Right renal pelvis (tissue), 4 donors: ENCODE measurements around the gene GMNN. TPM values are rescaled to one million over a fixed set of nuclear protein-coding genes. Genes with fewer than 3 reads are reported as not detected.
"Not testable (repeated sequence)": the region's sequence is repeated elsewhere in the genome, so short reads cannot be mapped to it uniquely, and the experiment has no call there.

Experiments
- DNase-seq, 4 donors: peaks; one replicate each; pipeline ENCODE4 v3.0.0-alpha.2; 2013; ENCODE audit warnings: low read depth in 4 of 4, low spot score in 3 of 4, missing footprints in 1 of 4
- polyA plus RNA-seq, 4 donors: library from polyadenylated mRNA; unstranded; fragments of 120-200 nt; gene quantifications; one replicate each; pipeline ENCODE4 v1.2.1, GENCODE V29; 2013; ENCODE audit not compliant: insufficient read length in 4 of 4

The GMNN gene
- polyA plus RNA-seq, 4 donors, result 56.6 to 62.3 (median 58.9) TPM

DNA sequence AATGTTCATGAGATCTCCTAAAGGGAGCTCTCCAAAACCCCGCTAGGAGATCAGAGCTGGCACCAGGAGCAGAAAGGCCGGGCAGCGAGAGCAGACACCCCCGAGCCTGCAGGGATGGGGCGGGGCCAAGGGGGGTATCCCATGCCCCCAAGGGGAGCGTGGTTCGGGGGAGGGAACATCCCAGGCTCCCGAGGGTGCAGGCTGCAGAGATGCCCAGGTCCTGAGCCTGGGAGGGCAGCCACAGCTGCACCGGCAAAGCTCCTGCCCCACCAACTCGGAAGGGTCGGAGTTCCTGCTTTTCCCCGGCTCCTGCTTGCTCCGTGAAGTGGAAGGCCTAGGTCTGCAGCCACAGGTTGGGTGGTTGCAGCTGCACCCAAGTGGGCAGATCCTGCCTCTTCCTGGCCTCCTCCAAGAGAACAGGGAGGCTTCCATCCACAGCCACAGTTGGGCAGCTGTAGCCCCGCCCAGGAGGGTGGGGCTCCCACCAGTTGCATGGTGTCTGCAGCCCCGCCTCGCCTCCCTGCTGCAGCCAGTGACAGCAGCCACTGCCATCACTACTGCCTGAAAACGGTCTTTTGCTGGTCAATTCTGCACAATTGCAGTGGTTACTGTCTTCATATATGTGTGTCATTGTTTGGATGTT, 13.4 kb upstream of the GMNN start:
- no peak for DNase-seq

DNA sequence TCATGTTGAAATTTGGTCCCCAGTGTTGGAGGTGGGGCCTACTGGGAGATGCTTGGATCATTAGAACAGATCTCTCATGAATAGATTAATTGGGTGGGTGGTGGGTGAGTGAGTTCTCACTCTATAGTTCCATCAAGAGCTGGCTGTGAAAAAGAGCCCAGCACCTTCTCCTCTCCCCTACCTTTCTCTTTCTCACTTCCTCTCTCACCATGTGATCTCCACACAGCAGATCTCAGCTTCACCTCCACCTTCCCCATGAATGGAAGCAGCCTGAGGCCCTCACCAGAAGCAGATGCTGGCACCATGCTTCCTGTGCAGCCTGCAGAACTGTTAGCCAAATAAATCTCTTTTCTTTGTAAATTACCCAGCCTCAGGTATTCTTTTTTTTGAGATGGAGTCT, 12.9 kb upstream of the GMNN start:
- no peak for DNase-seq

DNA sequence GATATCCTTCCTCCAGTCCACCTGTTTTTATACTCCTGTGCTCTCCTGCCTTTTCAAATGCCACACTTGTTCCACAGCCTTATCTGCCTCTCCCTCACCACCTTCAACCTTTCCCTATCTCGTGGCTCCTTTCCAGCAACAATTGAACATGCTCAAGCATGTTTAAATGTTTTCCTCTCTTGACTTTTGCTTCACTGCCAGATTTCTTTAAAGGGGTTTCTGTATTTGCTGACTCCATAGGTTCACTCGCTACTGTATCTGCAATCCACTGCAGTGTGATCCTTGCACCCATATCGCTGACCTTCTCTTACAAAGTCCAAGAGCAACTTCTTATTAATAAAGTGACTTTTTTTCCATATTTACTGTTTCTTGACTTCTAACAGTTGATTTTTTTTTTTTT, 11.2 kb upstream of the GMNN start:
- DNase-seq, result no peak

DNA sequence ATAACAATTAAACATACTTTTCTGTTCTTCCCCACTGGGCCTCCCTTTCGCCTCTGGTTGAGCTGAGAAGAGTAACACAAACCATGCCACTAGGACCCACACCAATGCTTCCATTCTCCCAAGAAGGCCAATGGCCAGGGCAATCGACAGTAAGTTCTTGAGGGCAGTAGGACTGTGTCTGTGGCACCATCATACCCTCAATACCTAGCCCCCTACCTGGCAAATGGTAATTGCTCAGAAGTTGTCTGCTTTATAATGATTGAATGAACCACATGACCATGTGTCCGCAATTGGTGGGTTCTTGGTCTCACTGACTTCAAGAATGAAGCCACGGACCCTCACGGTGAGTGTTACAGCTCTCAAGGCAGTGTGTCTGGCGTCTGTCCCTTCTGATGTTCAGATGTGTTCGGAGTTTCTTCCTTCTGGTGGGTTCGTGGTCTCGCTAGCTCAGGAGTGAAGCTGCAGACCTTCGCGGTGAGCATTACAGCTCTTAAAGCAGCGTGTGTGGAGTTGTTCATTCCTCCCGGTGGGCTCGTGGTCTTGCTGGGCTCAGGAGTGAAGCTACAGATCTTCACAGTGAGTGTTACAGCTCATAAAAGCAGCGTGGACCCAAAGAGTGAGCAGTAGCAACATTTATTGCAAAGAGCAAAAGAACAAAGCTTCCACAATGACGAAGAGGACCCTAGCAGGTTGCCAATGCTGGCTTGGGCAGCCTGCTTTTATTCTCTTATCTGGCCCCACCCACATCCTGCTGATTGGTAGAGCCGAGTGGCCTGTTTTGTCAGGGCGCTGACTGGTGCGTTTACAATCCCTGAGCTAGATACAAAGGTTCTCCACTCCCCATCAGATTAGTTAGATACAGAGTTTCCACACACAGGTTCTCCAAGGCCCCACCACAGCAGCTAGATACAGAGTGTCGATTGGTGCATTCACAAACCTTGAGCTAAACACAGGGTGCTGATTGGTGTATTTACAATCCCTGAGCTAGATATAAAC, 9.6 kb upstream of the GMNN start:
- not testable (repeated sequence) for DNase-seq

DNA sequence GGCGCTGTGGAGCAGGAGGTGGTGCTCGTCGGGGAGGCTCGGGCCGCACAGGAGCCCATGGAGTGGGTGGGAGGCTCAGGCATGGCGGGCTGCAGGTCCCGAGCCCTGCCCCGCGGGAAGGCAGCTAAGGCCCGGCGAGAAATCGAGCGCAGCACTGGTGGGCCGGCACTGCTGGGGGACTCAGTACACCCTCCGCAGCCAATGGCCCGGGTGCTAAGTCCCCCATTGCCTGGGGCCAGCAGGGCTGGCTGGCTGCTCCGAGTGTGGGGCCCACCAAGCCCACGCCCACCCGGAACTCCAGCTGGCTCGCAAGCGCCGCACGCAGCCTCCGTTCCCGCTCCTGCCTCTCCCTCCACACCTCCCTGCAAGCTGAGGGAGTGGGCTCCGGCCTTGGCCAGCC, 8.8 kb upstream of the GMNN start:
- DNase-seq, result not testable (repeated sequence)

DNA sequence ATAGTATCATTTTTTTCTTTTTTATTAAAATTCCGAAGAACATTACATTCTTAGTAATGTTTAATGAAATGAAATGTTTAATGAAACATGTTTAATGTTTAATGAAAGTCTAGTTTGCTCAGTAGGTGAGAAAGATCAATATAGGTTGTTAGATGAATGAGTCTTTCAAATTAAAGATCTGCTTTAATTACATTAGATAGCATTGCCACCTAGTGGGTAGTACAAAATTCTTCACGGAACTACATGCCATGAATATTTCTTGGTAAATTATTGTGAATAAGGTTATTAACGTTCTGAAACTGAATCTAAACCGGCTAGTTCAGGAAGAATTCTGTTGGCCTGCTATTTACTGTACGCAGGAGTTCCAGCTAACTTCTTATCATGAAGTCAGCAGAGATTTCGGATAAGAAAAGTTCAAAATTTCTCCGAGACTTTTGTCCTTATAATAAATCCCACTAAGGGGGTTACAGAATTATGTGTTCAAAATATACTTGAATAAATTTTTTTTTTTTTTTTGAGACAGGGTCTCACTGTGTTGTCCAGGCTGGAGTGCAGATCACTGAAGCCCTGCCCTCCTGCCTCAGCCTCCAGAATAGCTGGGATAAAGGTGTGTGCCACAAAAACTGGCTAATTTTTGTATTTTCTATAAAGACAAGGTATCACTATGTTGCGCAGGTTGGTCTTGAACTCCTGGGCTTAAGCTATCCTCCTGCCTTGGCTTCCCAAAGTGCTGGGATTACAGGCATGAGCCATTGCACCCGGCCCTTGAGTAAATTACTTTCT, 7.9 kb upstream of the GMNN start:
- no peak for DNase-seq

DNA sequence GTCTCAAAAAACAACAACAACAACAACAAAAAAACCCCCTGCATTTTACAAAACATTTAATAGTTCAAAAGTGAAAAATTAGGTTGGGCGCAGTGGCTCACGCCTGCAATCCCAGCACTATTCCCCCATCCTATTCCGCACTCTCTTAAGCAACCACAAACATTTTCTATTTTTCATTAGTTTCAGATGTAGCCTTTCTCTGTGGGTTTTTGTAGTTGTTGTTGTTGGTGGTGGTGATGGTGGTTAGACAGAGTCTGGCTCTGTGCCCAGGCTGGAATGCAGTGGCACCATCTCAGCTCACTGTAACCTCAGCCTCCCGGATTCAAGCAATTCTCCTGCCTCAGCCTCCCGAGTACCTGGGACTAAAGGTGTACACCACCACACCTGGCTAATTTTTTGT, 6.4 kb upstream of the GMNN start:
- no peak for DNase-seq

DNA sequence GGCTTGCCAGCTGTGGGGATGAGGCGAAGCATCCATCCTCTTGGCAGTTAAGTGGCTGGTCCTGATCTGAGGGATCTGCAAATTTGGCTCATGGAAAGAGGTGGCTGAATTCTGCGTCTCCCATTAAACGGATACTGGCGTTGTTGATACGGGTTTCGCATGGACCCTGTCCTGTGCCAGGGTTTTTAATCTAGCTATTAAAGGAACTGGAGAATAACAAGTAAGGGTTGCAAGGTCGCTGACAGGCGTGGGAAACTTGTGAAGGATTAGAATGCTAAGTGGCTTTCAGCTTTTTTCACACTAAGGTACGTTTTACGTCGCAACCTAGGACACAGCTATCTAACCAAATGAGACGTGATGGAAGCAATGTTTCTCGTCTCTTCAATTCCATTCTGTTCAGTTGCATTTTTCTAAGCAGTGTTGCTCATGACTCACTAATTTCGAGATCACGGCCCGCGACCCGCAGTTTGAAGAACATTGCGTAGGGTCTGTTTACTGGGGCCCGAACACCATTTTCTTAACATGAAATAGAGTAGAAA, 852 bp downstream of the GMNN start:
- no peak for DNase-seq

DNA sequence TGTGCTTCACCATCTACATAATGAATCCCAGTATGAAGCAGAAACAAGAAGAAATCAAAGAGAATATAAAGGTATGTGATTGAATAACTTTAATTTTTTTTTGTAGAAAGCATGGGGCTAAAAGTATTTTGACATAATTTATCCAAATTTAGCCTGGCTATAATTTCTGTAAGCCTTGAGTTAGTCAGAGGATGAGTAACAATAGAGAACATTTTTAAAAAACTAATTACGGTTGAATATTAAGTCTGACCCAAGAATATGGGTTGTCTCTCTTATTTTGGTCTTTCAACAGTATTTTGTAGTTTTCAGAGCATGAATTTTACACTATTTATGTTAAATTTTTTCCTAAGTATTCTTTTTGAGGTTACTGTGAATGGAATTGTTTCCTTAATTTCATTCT, 2.5 kb downstream of the GMNN start:
- DNase-seq, result no peak

DNA sequence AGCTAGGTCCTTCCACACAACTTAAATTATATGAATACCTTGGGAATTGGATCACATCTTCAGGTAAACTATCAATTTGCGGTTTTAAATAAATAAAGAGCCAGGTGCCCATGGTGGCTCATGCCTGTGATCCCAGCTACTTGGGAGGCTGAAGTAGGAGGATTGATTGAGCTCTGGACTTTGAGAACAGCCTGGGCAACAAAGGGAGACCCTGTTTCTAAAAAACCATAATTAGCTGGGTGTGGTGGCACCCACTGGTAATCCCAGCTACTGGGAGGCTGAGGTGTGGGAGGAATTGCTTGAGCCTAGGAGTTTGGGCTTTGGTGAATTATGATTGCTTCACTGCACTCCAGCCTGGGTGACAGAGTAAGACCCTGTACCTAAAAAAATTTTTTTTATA, 3.4 kb downstream of the GMNN start:
- no peak for DNase-seq

DNA sequence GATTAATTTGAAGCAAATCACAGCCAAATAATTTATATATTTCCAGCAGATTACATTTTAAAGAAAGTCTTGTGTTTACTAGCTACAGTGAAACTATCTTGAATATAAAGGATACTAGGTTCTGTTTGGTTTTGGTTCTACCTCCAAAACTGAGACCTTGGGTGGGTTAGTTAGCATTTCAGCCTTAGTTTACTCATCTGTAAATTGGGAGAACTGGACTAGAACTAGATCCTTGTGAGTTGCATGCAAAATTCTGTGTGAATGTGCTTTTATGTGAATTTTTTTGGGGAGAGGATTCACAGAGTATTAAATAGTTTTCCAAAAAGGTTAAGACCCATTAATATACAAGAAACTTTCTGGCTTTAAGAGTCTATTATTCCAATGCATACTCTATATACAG, 4.1 kb downstream of the GMNN start:
- DNase-seq, result no peak

DNA sequence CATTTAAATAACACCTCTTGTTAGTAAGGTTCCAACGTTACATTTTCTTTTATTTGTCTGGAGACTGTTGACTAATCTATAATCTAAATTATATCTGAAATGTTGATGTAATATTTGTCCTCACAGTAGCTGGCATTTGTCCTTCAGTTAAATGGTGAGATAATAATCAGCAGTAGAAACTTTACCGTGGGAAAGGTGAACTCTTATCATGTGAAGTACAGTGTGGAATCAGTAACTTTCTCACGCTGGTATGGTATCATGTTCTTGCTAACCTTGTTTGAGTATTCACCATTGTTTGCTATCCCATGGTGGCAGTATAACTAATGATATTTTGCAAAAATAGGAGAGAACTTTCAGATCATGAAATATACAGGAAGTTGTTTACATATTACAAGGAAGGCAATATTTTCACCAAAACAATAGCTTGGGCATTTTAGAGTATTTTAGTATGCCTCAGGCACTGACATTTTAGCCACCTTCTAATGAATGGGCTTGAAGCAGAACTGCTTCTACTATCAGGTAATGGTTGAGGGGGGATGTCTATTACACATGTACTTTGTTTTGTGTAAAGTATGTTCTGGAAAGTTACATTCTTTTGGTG, 4.8 kb downstream of the GMNN start:
- no peak for DNase-seq

DNA sequence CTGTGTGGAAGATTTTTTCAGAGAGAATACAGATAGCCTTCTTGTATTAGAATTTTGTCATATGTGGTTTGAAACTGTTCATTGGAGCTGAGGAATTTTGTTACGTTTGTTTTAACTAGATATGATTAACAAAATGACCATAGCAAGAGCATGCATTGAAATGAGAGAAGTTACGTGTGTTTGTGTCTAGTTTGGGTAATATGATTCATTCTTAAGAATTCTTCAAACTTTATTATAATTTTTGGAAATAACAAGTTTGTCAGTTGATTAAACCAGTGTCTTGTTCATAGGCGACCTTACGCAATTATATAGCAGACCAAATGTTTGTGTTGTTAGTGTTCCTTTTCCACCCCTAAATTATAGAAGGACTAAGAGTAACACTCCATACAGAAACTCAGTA, 5.5 kb downstream of the GMNN start:
- no peak for DNase-seq

DNA sequence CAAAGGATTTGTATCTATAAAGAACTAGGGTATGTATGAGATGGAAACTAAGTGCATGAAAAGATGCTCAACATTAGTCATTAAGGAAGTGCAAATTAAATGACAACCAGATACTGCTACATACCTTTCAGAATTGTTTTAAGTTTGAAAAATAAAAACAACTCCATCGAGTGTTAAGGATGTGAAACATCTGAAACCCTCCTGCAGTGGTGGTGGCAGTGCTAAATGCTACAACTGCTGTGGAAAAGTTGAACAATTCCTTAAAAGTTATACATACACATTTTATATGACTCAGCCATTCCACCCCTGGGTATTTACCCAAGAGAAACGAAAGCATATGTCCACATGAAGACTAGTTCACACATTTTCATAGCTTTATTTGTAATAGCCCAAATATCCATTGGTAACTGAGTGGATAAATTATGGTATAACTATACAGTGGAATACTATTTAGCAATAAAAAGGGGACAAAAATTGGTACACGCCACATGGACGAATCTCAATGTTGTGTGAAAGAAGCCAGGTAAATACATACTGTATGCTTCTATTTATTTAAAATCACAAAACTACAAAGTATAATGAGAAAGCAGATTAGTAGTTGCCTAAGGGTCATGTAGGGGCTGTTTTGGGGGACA, 13.4 kb downstream of the GMNN start:
- no peak for DNase-seq

DNA sequence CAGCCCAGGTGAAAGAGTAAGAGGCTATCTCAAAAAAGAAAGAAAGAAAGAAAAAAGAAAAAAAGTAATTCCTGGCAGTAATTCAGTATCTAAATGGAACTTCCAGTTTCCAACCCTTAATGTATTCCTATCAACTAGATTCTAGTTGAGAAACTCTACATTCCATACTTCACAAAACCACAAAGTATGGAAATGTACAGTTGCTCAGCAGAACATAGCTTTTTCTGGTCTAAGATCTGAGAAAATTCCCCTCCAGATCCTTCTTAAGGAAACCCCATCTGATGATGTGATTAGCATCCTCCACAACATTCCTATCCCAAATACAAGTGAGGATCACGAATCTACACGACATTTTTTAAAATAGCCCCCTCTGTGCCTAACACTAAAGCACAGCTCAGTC, 20.4 kb downstream of the GMNN start:
- no peak for DNase-seq

DNA sequence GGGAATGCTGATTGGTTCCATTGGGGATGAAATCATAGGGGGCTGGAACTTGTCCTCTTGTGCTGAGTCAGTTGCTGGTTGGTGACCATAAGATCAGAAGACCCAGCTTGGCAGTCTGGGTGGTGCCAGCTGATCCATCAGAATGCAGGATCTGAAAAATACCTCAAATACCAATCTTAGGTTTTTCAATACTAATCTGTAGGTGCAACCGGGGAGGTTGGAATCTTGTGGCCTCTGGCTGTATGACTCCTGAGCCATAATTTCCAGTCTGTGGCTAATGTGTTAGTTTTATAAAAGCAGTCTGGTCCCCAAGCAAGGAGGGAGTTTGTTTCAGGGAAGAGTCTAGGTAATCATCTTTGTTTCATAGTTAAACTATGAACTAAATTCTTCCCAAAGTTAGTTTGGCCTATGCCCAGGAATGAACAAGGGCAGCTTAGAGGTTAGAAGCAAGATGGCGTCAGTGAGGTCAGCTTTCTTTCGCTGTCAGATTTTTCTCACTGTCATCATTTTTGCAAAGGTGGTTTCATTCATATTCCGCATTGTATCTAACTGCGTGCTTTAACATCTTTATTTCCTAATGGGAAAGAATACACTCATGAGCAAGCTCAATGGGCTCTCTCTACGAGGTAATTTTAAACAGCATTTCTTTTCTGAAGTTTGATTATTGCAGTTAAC, 22.0 kb downstream of the GMNN start:
- no peak for DNase-seq

DNA sequence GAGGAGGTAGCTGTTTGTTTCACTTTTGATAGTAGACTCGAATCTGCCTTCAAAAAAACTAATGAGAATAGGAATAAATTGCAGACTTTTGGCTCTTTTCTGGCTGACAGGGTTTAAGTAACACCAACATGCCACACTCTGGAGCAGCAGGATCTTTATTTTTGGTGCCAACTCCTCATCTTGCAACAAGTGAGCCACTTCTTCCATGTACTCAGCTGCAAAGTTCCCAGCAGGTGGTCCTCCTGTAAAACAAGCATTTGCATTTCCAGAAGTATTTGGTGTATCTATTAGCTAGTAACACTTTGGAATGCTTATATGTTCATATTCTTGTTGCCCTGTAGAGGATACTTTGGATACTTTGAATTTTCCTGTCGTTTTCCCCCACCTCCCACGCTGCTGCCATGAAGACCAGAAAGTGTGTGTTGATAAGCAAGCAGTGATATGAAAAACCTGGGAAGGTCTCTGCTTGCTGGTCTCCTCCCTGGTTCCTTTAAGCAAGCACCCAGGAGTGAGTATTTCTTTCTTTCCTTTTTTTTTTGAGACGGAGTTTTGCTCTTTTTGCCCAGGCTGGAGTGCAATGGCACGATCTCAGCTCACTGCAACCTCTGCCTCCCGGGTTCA, 23.0 kb downstream of the GMNN start:
- no peak for DNase-seq

DNA sequence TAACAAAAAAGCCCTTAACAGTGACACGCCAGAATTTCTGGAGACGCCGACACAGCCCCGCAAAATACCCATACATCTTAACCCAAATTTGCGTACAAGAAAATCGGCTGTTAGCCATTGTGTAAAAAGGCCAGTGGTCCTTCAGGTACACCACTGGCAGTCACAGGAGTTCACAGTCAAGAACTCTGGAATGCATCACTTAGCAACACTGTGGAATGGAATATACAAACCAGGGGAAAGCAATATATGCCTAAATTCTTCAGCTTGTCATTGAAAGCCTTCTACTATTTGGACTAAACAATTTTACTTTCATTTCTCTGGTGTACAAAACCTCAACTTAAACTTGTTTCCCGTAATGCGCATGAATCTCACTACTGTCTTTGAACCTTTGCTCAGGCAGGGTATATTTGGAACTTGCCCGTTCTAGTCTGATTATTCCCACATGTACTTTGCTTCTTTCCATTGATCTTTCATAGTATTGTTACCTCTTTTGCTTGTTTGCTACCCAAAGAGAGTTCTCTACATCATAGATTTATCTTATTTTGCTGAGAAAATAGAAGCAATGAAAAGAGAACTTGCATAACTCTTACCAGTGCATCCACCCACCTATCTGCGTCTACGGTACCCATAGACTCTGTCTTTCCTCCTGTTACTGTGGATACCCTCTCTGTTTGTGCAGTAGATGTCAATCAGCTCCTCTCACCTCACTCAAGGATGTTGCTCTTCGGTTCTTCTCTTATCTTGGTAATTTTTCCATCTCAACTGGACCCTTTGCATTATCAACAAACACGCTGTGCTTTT, 24.2 kb downstream of the GMNN start, which contains the start of gene ARMH2:
ARMH2 (minus strand) TSS at position 178 of the 801 bp plus-strand sequence; CDS start at position 118, 60 bp downstream.
- DNase-seq, result no peak
